ENCODE measurements around the gene NDUFA13.

GRCh38 chr19:19487950-19488874, 27.8 kb upstream of the NDUFA13 start:
- TF ChIP-seq EZH2 (optimal IDR thresholded peaks at IDR 0.05; ENCODE audit: low read depth, low read length) (no peak), CTCF (IDR thresholded peaks at IDR 0.05; ENCODE audit: low read length) (no peak), EZH2phosphoT487 (IDR thresholded peaks at IDR 0.05; ENCODE audit: low read length) (no peak)
